GM12874 (cell line): ENCODE data around the gene TRIM72.

Source experiments
- TF ChIP-seq, protein P1 (sequence below): IDR thresholded peaks from 2 replicates; pipeline ENCODE4 v1.5.1; 2011; ENCODE audit warnings: low read depth, mild to moderate bottlenecking, control low read depth, low read length, moderate library complexity; ENCODE audit not compliant: insufficient read depth

Gene TRIM72

DNA sequence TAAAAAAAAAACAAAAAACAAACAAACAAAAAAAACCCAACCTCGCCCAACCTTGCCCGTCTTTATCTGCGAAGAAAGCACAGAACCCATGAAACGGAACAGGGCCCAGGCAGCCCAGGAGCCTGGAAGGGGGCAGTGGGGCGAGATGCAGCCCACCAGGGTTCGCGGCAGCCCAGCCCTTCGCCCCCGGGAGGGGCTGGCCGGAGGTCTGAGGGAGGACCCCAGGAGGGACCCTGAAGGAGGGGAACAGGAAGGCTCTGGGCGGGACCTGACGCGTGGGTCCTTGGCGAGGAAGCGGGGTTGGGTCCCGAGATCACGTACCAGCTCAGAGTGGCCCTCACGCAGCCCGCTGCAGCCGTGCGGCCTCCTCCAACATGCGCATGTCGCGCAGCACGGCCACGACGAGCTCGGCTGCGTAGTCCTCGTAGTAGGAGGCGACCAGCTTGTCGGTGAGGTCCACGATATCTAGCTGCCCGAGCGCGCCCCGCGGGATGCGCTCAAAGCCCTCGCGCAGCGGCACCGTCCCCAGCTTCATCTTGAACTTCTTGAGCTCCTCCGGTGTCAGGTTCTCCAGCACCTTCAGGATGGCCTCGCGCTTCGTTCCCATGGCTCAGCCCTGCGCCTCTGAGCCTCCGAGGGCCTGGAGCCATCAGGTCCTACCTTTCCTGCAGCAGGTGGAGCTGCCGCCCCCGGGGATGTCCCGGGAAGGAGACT, 2.7 kb downstream of the TRIM72 start, which contains the start of gene PYDC1:
TSS of gene PYDC1 (minus strand) at position 714 of the 714 bp plus-strand sequence. CDS start at position 607, 107 bp downstream.
- TF ChIP-seq, protein P1, sequence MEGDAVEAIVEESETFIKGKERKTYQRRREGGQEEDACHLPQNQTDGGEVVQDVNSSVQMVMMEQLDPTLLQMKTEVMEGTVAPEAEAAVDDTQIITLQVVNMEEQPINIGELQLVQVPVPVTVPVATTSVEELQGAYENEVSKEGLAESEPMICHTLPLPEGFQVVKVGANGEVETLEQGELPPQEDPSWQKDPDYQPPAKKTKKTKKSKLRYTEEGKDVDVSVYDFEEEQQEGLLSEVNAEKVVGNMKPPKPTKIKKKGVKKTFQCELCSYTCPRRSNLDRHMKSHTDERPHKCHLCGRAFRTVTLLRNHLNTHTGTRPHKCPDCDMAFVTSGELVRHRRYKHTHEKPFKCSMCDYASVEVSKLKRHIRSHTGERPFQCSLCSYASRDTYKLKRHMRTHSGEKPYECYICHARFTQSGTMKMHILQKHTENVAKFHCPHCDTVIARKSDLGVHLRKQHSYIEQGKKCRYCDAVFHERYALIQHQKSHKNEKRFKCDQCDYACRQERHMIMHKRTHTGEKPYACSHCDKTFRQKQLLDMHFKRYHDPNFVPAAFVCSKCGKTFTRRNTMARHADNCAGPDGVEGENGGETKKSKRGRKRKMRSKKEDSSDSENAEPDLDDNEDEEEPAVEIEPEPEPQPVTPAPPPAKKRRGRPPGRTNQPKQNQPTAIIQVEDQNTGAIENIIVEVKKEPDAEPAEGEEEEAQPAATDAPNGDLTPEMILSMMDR: no peak

DNA sequence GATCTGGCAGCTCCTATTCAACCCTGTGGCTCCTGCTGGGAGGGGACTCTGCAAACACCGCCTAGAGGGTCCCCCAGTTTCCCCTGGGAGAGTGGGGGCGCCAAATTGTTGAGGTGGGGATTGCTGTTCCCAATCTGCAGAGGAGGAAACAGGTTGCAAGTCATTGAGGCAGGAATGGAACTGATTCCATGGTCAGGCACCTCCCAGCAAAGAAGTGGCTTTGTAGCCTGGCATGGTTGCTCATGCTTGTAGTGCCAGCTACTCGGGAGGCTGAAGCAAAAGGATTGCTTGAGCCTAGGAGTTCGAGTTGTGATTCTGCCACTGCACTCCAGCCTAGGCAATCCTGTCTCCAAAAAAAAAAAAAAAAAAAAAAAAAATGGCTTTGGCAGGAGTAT, 3.2 kb downstream of the TRIM72 start:
- TF ChIP-seq, protein P1: no peak

DNA sequence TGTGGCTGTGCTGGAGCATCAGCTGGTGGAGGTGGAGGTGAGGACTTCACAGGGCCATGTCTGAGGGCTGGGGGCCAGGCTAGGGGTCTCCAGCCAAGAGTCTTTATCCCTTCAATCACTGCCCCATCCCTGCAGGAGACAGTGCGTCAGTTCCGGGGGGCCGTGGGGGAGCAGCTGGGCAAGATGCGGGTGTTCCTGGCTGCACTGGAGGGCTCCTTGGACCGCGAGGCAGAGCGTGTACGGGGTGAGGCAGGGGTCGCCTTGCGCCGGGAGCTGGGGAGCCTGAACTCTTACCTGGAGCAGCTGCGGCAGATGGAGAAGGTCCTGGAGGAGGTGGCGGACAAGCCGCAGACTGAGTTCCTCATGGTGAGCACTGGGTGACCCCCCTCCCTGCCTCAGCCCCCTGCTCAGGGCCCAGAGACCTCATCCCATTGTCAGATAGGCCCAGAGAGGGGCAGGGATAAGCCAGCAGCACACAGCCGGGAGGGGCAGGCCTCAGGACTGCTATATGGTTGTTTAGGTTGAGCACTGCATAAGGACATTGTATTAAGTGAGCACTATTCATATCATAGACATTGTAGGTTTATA, 5.3 kb downstream of the TRIM72 start:
- TF ChIP-seq, protein P1: no peak

DNA sequence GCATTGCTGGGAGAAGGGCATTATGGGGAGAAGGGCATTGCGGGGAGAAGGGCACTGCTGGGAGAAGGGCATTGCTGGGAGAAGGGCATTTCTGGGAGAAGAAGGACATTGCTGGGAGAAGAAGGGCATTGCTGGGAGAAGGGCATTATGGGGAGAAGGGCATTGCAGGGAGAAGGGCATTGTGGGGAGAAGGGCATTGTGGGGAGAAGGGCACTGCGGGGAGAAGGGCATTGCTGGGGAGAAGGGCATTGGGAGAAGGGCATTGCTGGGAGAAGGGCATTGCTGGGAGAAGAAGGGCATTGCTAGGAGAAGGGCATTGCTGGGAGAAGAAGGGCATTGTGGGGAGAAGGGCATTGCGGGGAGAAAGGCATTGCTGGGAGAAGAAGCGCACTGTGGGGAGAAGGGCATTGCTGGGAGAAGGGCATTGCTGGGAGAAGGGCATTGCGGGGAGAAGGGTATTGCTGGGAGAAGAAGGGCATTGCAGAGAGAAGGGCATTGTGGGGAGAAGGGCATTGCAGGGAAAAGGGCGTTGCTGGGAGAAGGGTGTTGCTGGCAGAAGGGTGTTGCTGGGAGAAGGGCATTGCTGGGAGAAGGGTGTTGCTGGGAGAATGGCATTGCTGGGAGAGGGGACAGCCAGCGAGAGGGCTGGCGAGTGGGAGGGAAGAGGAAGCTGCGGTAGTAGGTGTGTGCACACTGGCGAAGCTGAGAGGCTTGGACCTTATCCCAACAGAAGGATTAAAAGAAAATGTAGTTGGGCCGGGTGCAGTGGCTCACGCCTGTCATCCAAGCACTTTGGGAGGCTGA, 7.6 kb downstream of the TRIM72 start:
- TF ChIP-seq, protein P1: no peak

DNA sequence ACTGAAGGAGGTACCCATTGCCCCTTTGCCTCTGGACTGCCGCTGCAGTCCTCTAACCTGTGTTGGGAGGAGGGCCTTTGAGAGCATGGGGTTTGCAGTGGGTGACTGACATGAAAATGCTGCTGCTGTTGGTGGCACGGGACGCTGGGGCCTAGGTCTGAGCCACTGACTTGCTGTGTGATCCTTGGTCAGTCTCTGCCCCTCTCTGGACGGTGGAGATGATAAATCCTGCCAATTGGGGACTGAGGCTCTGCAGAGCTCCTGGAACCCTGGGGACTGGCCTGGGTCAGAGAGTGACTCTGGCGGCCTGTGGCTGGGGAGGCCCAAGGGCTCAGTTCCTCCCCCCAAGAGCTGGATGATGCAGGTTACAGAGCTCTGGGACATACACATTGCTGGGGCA, 9.1 kb downstream of the TRIM72 start:
- TF ChIP-seq, protein P1: no peak

DNA sequence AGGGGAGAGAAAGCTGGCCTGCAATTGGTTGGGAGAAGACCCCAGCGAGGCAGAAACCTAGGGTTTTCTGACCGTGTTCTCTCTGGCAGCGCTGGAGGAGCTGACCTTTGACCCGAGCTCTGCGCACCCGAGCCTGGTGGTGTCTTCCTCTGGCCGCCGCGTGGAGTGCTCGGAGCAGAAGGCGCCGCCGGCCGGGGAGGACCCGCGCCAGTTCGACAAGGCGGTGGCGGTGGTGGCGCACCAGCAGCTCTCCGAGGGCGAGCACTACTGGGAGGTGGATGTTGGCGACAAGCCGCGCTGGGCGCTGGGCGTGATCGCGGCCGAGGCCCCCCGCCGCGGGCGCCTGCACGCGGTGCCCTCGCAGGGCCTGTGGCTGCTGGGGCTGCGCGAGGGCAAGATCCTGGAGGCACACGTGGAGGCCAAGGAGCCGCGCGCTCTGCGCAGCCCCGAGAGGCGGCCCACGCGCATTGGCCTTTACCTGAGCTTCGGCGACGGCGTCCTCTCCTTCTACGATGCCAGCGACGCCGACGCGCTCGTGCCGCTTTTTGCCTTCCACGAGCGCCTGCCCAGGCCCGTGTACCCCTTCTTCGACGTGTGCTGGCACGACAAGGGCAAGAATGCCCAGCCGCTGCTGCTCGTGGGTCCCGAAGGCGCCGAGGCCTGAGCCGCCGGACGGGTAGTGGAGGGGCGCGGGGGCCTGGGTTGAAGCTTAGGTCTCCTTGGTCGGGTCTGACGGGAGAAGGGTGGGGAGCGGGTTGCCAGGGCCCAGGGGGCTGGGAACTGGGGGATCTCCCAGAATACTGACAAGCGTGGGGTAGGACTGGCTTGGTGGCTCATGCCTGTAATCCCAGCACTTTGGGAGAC, 10.4 kb downstream of the TRIM72 start:
- TF ChIP-seq, protein P1: no peak
